ENCODE results near the gene ASIC2. TPM values are rescaled to one million over a fixed set of nuclear protein-coding genes. Genes with fewer than 3 reads are reported as not detected.

The ASIC2 gene
- total and polyA plus RNA-seq, 9 of the 15 experiments (the other 6 are each of a cell fraction or from before 2014, with no cell fraction given): not detected

DNA sequence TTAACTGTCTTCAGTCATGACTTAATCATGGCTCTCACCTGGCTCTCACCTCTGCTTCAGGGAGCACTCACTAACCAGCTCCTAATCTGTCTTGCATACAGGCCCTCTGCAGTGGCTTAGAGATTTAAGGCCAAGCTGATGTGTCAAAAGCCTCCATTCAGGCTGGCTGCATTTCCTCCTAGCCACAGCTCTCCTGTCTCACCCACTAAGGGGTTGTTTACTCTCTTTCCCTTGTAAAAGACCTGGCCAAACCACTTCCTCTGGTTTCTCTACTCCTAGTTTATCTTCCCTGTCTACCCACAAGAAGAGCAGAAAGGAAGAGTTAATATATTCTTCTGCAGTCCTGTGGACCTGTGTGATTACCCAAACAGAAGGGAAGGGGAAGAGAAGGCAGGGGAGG is 9.3 kb upstream of the ASIC2 start (continued):
- TF ChIP-seq, protein P1, sequence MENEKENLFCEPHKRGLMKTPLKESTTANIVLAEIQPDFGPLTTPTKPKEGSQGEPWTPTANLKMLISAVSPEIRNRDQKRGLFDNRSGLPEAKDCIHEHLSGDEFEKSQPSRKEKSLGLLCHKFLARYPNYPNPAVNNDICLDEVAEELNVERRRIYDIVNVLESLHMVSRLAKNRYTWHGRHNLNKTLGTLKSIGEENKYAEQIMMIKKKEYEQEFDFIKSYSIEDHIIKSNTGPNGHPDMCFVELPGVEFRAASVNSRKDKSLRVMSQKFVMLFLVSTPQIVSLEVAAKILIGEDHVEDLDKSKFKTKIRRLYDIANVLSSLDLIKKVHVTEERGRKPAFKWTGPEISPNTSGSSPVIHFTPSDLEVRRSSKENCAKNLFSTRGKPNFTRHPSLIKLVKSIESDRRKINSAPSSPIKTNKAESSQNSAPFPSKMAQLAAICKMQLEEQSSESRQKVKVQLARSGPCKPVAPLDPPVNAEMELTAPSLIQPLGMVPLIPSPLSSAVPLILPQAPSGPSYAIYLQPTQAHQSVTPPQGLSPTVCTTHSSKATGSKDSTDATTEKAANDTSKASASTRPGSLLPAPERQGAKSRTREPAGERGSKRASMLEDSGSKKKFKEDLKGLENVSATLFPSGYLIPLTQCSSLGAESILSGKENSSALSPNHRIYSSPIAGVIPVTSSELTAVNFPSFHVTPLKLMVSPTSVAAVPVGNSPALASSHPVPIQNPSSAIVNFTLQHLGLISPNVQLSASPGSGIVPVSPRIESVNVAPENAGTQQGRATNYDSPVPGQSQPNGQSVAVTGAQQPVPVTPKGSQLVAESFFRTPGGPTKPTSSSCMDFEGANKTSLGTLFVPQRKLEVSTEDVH (IDR thresholded peaks at IDR 0.05; ENCODE audit: low read depth, partially characterized antibody): no peak
- TF ChIP-seq NFE2L1 (tag; IDR thresholded peaks at IDR 0.05; ENCODE audit: borderline replicate concordance, low read depth) (no peak), TCF3 (CRISPR knock-in tag; IDR thresholded peaks at IDR 0.05) (no peak)

DNA sequence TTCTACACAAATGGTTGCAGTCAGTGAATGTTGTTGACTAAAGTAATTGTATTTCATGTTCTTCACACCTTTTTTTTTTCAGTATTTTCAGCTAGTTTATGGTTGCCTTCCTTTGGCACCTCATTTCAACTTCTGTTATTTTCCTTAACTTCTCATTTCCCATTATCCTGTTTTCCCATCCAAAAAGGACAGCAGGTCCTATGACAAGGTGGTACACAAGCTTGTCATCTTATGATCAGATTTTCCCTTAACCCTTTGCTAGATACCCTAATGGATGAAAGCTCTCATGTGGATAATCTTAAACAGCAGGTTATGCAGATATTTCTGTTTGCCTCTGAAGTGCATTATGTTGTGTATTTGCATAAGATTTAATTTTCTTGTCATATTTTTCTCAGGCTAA is 7.1 kb upstream of the ASIC2 start:
- intact Hi-C loops (cut with micrococcal nuclease) (no loop called here), in situ Hi-C loops (cut with MboI) (no loop called here)
- H2AFZ ChIP-seq (ENCODE audit: low read depth, low read length): no peak overlapping the region
- BruUV-seq (replicated peaks): no TSS peak
- DNase-seq (ENCODE audit: extremely low read depth in 1 of 4, low spot score in 3 of 4): no peak
- H3K4me2 ChIP-seq (ENCODE audit: insufficient read depth, low read length): no peak overlapping the region
- H3K9ac ChIP-seq (ENCODE audit: insufficient read depth in 1 of 2, low read depth in 2 of 2, low read length in 2 of 2): no peak overlapping the region
- H3K4me3 ChIP-seq: no peak overlapping the region
- POLR2A ChIA-PET: no interaction called here
- no peak overlapping the region for H3K27ac ChIP-seq (ENCODE audit: extremely low read depth, low read depth, low read length)
- peaks cover 0 to 2% of the 10 kb centered on the region in 2 experiments; a peak in 1 of 5 replicates for H3K27me3 ChIP-seq (ENCODE audit: control insufficient read depth in 2 of 2, insufficient read depth in 2 of 2, low read length in 2 of 2)
- no peaks in the 10 kb centered on the region for H3K36me3 ChIP-seq (ENCODE audit: control insufficient read depth, insufficient read depth, low read length)
- H3K9me1 ChIP-seq (ENCODE audit: control insufficient read depth, insufficient read depth, low read length): no peaks in the 10 kb centered on the region
- no peak for ATAC-seq
- no peaks in the 10 kb centered on the region; the same call in 1 of the 2 replicates for H4K20me1 ChIP-seq (replicated peaks; ENCODE audit: control insufficient read depth, insufficient read depth, low read length)
- H3K4me1 ChIP-seq (replicated peaks in 1 of 2; ENCODE audit: control insufficient read depth in 2 of 2, insufficient read depth in 2 of 2, low read length in 2 of 2): no peaks in the 10 kb centered on the region
- FAIRE-seq: no peak
- no peaks in the 10 kb centered on the region for H3K79me2 ChIP-seq (ENCODE audit: control insufficient read depth, insufficient read depth, low read length)
- CTCF ChIA-PET (ENCODE audit: low intra/inter-chr PET ratio): no interaction called here
- no peaks in the 10 kb centered on the region for H3K9me3 ChIP-seq (replicated peaks; ENCODE audit: control insufficient read depth, insufficient read depth, low read depth, low read length)
- TF ChIP-seq, protein P2, sequence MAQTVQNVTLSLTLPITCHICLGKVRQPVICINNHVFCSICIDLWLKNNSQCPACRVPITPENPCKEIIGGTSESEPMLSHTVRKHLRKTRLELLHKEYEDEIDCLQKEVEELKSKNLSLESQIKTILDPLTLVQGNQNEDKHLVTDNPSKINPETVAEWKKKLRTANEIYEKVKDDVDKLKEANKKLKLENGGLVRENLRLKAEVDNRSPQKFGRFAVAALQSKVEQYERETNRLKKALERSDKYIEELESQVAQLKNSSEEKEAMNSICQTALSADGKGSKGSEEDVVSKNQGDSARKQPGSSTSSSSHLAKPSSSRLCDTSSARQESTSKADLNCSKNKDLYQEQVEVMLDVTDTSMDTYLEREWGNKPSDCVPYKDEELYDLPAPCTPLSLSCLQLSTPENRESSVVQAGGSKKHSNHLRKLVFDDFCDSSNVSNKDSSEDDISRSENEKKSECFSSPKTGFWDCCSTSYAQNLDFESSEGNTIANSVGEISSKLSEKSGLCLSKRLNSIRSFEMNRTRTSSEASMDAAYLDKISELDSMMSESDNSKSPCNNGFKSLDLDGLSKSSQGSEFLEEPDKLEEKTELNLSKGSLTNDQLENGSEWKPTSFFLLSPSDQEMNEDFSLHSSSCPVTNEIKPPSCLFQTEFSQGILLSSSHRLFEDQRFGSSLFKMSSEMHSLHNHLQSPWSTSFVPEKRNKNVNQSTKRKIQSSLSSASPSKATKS (CRISPR knock-in tag; IDR thresholded peaks at IDR 0.05): no peak
- TF ChIP-seq XRCC5 (IDR thresholded peaks at IDR 0.05; ENCODE audit: low read depth, low read length) (no peak), ZNF75A (CRISPR knock-in tag; IDR thresholded peaks at IDR 0.05) (no peak), ZNF41 (CRISPR knock-in tag; conservative IDR thresholded peaks at IDR 0.05) (no peak), MCM7 (IDR thresholded peaks at IDR 0.05) (no peak), LARP7 (IDR thresholded peaks at IDR 0.05) (no peak)
- TF ChIP-seq, protein P3, sequence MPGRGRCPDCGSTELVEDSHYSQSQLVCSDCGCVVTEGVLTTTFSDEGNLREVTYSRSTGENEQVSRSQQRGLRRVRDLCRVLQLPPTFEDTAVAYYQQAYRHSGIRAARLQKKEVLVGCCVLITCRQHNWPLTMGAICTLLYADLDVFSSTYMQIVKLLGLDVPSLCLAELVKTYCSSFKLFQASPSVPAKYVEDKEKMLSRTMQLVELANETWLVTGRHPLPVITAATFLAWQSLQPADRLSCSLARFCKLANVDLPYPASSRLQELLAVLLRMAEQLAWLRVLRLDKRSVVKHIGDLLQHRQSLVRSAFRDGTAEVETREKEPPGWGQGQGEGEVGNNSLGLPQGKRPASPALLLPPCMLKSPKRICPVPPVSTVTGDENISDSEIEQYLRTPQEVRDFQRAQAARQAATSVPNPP (IDR thresholded peaks at IDR 0.05; ENCODE audit: borderline replicate concordance, insufficient read depth, insufficient read length): no peak
- TF ChIP-seq, protein P4, sequence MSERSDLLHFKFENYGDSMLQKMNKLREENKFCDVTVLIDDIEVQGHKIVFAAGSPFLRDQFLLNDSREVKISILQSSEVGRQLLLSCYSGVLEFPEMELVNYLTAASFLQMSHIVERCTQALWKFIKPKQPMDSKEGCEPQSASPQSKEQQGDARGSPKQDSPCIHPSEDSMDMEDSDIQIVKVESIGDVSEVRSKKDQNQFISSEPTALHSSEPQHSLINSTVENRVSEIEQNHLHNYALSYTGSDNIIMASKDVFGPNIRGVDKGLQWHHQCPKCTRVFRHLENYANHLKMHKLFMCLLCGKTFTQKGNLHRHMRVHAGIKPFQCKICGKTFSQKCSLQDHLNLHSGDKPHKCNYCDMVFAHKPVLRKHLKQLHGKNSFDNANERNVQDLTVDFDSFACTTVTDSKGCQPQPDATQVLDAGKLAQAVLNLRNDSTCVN (CRISPR knock-in tag; IDR thresholded peaks at IDR 0.05): no peak
